Spleen (tissue), 3 donors: Measurements from ENCODE around the gene KRTAP17-1.

ENCODE experiments used
- POLR2A ChIP-seq, 3 donors: fragments of 450-650 bp; IDR thresholded peaks; one replicate each; pipeline ENCODE4 v1.5.1; 2017; ENCODE audit warnings: antibody characterized with exemption in 3 of 3, mild to moderate bottlenecking in 1 of 3
- POLR2AphosphoS5 ChIP-seq, 3 donors: sonication (generic); formaldehyde crosslinking; IDR thresholded peaks; one replicate each; pipeline ENCODE4 v1.5.1; 2017; ENCODE audit warnings: antibody characterized with exemption in 3 of 3

GRCh38 chr17:41329279-41329948, 13.9 kb upstream of the KRTAP17-1 start:
- TF ChIP-seq POLR2A (IDR thresholded peaks at IDR 0.05) = no peak
- TF ChIP-seq POLR2AphosphoS5 (IDR thresholded peaks at IDR 0.05) = no peak
